Neural progenitor cell (in vitro differentiated cells): ENCODE data around the gene MAML3. TPM values are rescaled to one million over a fixed set of nuclear protein-coding genes. Genes with fewer than 3 reads are reported as not detected.

ENCODE experiments used
- DNase-seq: peaks from one replicate; pipeline ENCODE4 v3.0.0-alpha.2; 2016; ENCODE audit warnings: low spot score
- H2AFZ ChIP-seq: fragments of 200-600 bp; sonication (generic); replicated peaks from 2 replicates; pipeline ENCODE4 v1.6.1; 2016; ENCODE audit warnings: antibody characterized with exemption
- H3F3A ChIP-seq: fragments of 200-600 bp; sonication (generic); 2 replicates; pipeline ENCODE4 v1.6.1; 2016; ENCODE audit warnings: antibody characterized with exemption, low read depth
- H3K27ac ChIP-seq: fragments of 200-600 bp; sonication (generic); 2 replicates; pipeline ENCODE4 v1.5.1; 2016; ENCODE audit warnings: mild to moderate bottlenecking
- H3K27me3 ChIP-seq: fragments of 200-600 bp; sonication (generic); 2 replicates; pipeline ENCODE4 v1.6.1; 2016; ENCODE audit warnings: mild to moderate bottlenecking, moderate library complexity
- H3K36me3 ChIP-seq: fragments of 200-600 bp; sonication (generic); 2 replicates; pipeline ENCODE4 v1.5.1; 2016
- H3K4me1 ChIP-seq: fragments of 200-600 bp; sonication (generic); 2 replicates; pipeline ENCODE4 v1.6.1; 2016; ENCODE audit warnings: mixed run types
- H3K4me2 ChIP-seq: fragments of 200-600 bp; sonication (generic); 2 replicates; pipeline ENCODE4 v1.6.1; 2016
- H3K4me3 ChIP-seq: fragments of 200-600 bp; sonication (generic); 2 replicates; pipeline ENCODE4 v1.5.1; 2016
- H3K79me2 ChIP-seq: fragments of 200-600 bp; sonication (generic); 2 replicates; pipeline ENCODE4 v1.6.1; 2016; ENCODE audit warnings: low read depth
- H3K9ac ChIP-seq: fragments of 200-600 bp; sonication (generic); 2 replicates; pipeline ENCODE4 v1.6.1; 2016
- H3K9me3 ChIP-seq: fragments of 200-600 bp; sonication (generic); 2 replicates; pipeline ENCODE4 v1.5.1; 2016; ENCODE audit warnings: low read depth
- H4K20me1 ChIP-seq: fragments of 200-600 bp; sonication (generic); 2 replicates; pipeline ENCODE4 v1.6.1; 2016; ENCODE audit warnings: low read depth
- H3K27ac Mint-ChIP-seq: 3 replicates; pipeline ENCODE4 v1.8.0; 2021; ENCODE audit warnings: mixed read lengths
- H3K27me3 Mint-ChIP-seq: 2 replicates; pipeline ENCODE4 v1.8.0; 2022; ENCODE audit warnings: low read depth, mild to moderate bottlenecking, inconsistent platforms, moderate library complexity, mixed read lengths; ENCODE audit not compliant: insufficient read depth
- H3K36me3 Mint-ChIP-seq: 3 replicates; pipeline ENCODE4 v1.8.0; 2021; ENCODE audit warnings: mixed read lengths
- H3K4me1 Mint-ChIP-seq: 3 replicates; pipeline ENCODE4 v1.8.0; 2021; ENCODE audit warnings: mixed read lengths
- H3K4me3 Mint-ChIP-seq: 3 replicates; pipeline ENCODE4 v1.8.0; 2021; ENCODE audit warnings: mild to moderate bottlenecking, moderate library complexity, mixed read lengths
- H3K9me3 Mint-ChIP-seq: 3 replicates; pipeline ENCODE4 v1.8.0; 2020; ENCODE audit warnings: mixed read lengths
- EZH2 ChIP-seq: fragments of 200-600 bp; sonication (generic); IDR thresholded peaks from 2 replicates; pipeline ENCODE4 v1.6.1; 2017; ENCODE audit warnings: antibody characterized with exemption, mild to moderate bottlenecking, moderate library complexity
- EZH2phosphoT487 ChIP-seq: fragments of 200-600 bp; sonication (generic); IDR thresholded peaks from 2 replicates; pipeline ENCODE4 v1.6.1; 2017; ENCODE audit warnings: antibody characterized with exemption
- total RNA-seq: library from RNA; depleted of rRNA; stranded (reverse); fragments of >200 nt; gene quantifications from 2 replicates; pipeline ENCODE4 v1.2.3, GENCODE V29; 2015; ENCODE audit warnings: low replicate concordance
- TF ChIP-seq, protein P1 (sequence below): fragments of 200-600 bp; sonication (generic); IDR thresholded peaks from 2 replicates; pipeline ENCODE4 v1.5.1; 2017; ENCODE audit warnings: antibody characterized with exemption, mild to moderate bottlenecking

The MAML3 gene
- total RNA-seq, 1 donor from 2014 or later, result 14.4 TPM

DNA sequence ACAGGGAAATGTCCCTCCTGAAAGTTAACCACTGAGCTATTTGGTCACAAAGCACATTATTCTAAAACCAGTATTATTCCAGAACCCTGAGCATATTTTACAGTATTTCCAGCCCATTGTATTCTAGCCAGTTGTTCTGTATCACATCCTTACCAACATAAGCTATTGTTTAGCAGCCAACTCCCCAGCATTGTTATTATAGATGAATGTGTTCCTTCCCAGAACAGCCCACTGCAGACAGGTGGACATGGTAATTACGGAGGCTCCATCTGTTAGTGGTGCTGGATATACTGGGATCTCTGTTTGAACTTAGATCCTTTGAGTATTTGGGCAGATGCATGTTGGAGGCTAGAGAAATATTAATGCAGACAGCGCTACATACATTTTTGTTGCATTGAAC lies 362.3 kb downstream of the MAML3 start:
- no peak overlapping the region for H3K27ac Mint-ChIP-seq
- no peaks in the 10 kb centered on the region for H3K9me3 ChIP-seq
- no peaks in the 10 kb centered on the region for H3K27me3 Mint-ChIP-seq
- no peaks in the 10 kb centered on the region for H3K27me3 ChIP-seq
- H4K20me1 ChIP-seq, result no peaks in the 10 kb centered on the region
- peaks cover 7% of the 10 kb centered on the region for H3K4me1 ChIP-seq
- peaks cover 32% of the 10 kb centered on the region for H3K4me1 Mint-ChIP-seq
- H2AFZ ChIP-seq, result no peak overlapping the region
- no peak for DNase-seq
- H3K9ac ChIP-seq, result no peak overlapping the region
- H3K79me2 ChIP-seq, result no peaks in the 10 kb centered on the region
- no peak for TF ChIP-seq EZH2
- TF ChIP-seq, protein P1, sequence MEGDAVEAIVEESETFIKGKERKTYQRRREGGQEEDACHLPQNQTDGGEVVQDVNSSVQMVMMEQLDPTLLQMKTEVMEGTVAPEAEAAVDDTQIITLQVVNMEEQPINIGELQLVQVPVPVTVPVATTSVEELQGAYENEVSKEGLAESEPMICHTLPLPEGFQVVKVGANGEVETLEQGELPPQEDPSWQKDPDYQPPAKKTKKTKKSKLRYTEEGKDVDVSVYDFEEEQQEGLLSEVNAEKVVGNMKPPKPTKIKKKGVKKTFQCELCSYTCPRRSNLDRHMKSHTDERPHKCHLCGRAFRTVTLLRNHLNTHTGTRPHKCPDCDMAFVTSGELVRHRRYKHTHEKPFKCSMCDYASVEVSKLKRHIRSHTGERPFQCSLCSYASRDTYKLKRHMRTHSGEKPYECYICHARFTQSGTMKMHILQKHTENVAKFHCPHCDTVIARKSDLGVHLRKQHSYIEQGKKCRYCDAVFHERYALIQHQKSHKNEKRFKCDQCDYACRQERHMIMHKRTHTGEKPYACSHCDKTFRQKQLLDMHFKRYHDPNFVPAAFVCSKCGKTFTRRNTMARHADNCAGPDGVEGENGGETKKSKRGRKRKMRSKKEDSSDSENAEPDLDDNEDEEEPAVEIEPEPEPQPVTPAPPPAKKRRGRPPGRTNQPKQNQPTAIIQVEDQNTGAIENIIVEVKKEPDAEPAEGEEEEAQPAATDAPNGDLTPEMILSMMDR, result no peak
- no peak for TF ChIP-seq EZH2phosphoT487
- no peak overlapping the region for H3K4me2 ChIP-seq
- H3K4me3 ChIP-seq, result no peak overlapping the region
- H3K4me3 Mint-ChIP-seq, result no peak overlapping the region
- no peaks in the 10 kb centered on the region for H3K36me3 ChIP-seq
- H3K27ac ChIP-seq, result no peak overlapping the region
- peaks cover 7% of the 10 kb centered on the region for H3K36me3 Mint-ChIP-seq
- no peaks in the 10 kb centered on the region for H3F3A ChIP-seq
- H3K9me3 Mint-ChIP-seq, result no peaks in the 10 kb centered on the region

DNA sequence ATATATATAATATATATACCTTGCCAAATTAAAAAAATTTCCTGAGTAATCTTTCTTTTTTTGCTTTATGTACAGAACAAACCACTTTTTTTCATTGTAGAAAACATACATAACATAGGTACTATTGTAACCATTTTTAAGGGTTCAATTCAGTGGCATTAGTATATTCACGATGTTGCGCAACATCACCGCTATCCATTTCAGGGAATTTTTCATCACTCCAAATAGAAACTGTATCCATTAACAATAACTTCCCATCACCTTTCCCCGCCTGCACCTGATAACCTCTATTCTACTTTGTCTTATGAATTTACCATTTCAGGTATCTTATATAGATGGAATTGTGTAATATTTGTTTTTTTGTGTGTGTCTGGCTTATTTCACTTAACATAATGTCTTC lies 363.7 kb downstream of the MAML3 start:
- Histone ChIP-seq H3F3A (no peaks in the 10 kb centered on the region), H3K27ac (no peak overlapping the region), H3K4me2 (no peak overlapping the region), H3K4me3 (no peak overlapping the region), H3K4me1 (peaks cover 11% of the 10 kb centered on the region), H3K36me3 (no peaks in the 10 kb centered on the region), H2AFZ (no peak overlapping the region), H3K9me3 (no peaks in the 10 kb centered on the region), H3K9ac (no peak overlapping the region), H4K20me1 (peaks cover 3% of the 10 kb centered on the region), H3K79me2 (no peaks in the 10 kb centered on the region), H3K27me3 (no peaks in the 10 kb centered on the region)
- H3K36me3 Mint-ChIP-seq, result peaks cover 7% of the 10 kb centered on the region
- no peak overlapping the region for H3K27ac Mint-ChIP-seq
- no peaks in the 10 kb centered on the region for H3K27me3 Mint-ChIP-seq
- TF ChIP-seq EZH2phosphoT487 (no peak), EZH2 (no peak)
- TF ChIP-seq, protein P1, result no peak
- no peak overlapping the region for H3K4me3 Mint-ChIP-seq
- no peaks in the 10 kb centered on the region for H3K9me3 Mint-ChIP-seq
- no peak for DNase-seq
- H3K4me1 Mint-ChIP-seq, result peaks cover 39% of the 10 kb centered on the region

DNA sequence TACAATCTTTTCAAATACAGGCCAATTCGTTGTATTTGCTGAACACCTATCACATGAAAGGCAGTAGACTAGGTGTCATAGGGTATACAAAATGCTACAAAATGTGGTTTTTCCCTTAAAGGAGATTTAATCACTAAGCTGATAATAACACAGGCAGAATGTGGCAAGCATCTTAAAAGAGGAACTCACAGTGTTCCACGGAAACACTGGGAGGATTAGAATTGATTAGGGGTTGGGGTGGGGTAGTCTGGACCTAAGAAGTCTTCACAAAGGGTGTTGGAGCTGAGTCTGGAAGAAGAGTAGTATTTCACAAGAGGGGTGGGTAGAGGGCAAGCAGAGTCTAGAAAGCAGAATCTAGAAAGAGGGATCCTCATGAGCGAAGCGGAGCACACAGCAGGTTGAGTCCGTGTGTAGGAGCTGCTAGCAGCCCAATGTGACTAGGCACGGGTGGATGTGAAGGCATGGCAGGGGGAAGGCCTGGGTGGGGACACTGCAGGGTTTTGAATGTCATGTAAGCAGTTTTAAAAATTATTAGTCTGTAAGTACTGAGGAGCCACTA lies 364.8 kb downstream of the MAML3 start:
- Mint-ChIP-seq H3K27me3 (no peaks in the 10 kb centered on the region), H3K4me3 (no peak overlapping the region), H3K36me3 (peaks cover 7% of the 10 kb centered on the region), H3K27ac (peak overlapping the region; percentile 20), H3K9me3 (no peaks in the 10 kb centered on the region), H3K4me1 (peaks cover 47% of the 10 kb centered on the region)
- Histone ChIP-seq H3K4me3 (no peak overlapping the region), H3K36me3 (no peaks in the 10 kb centered on the region), H2AFZ (no peak overlapping the region), H3K27ac (no peak overlapping the region), H3K79me2 (no peaks in the 10 kb centered on the region), H3K9ac (no peak overlapping the region), H4K20me1 (peaks cover 3% of the 10 kb centered on the region), H3K9me3 (no peaks in the 10 kb centered on the region), H3K27me3 (no peaks in the 10 kb centered on the region), H3K4me2 (no peak overlapping the region), H3F3A (no peaks in the 10 kb centered on the region), H3K4me1 (peaks cover 16% of the 10 kb centered on the region)
- no peak for DNase-seq
- TF ChIP-seq EZH2phosphoT487, result no peak
- TF ChIP-seq, protein P1, result no peak
- no peak for TF ChIP-seq EZH2
